HepG2 (cell line): ENCODE data around the gene PTGDR. TPM values are rescaled to one million over a fixed set of nuclear protein-coding genes. Genes with fewer than 3 reads are reported as not detected.

ENCODE experiments used
- AHDC1 ChIP-seq: sonication (generic); formaldehyde crosslinking; IDR thresholded peaks from 2 replicates; pipeline ENCODE4 v1.5.1; 2020; ENCODE audit warnings: mild to moderate bottlenecking, missing genetic modification reagents, borderline replicate concordance
- ARID4A ChIP-seq: sonication (generic); formaldehyde crosslinking; IDR thresholded peaks from 2 replicates; pipeline ENCODE4 v1.5.0; 2020; ENCODE audit warnings: mild to moderate bottlenecking, missing genetic modification reagents, borderline replicate concordance
- CTCF ChIP-seq: sonication (generic); formaldehyde crosslinking; IDR thresholded peaks from 2 replicates; pipeline ENCODE4 v1.5.0; 2020; ENCODE audit warnings: mild to moderate bottlenecking, missing genetic modification reagents, moderate library complexity
- FOSL1 ChIP-seq: sonication (generic); formaldehyde crosslinking; IDR thresholded peaks from 2 replicates; pipeline ENCODE4 v1.9.0; 2021; ENCODE audit warnings: missing genetic modification reagents, borderline replicate concordance
- GTF3A ChIP-seq: sonication (generic); formaldehyde crosslinking; conservative IDR thresholded peaks from 2 replicates; pipeline ENCODE4 v1.4.0; 2020; ENCODE audit warnings: mild to moderate bottlenecking, missing genetic modification reagents
- HDAC1 ChIP-seq: sonication (generic); formaldehyde crosslinking; IDR thresholded peaks from 2 replicates; pipeline ENCODE4 v1.5.1; 2020; ENCODE audit warnings: mild to moderate bottlenecking, missing genetic modification reagents
- JARID2 ChIP-seq: sonication (generic); formaldehyde crosslinking; IDR thresholded peaks from 2 replicates; pipeline ENCODE4 v1.8.1; 2023; ENCODE audit warnings: missing genetic modification reagents, inconsistent platforms; ENCODE audit not compliant: insufficient replicate concordance
- NFYC ChIP-seq: IDR thresholded peaks from 2 replicates; pipeline ENCODE4 v1.6.1; 2016; ENCODE audit warnings: missing genetic modification reagents, missing compliant biosample characterization
- PRDM10 ChIP-seq: sonication (generic); formaldehyde crosslinking; IDR thresholded peaks from 2 replicates; pipeline ENCODE4 v1.4.0; 2020; ENCODE audit warnings: low read depth, missing genetic modification reagents
- RFXANK ChIP-seq: IDR thresholded peaks from 2 replicates; pipeline ENCODE4 v1.6.1; 2016
- SIN3A ChIP-seq: IDR thresholded peaks from 2 replicates; pipeline ENCODE4 v1.6.1; 2011; ENCODE audit warnings: low read depth, mild to moderate bottlenecking, control low read depth, low read length, borderline replicate concordance
- SNRNP70 ChIP-seq: fragments of 200-400 bp; formaldehyde crosslinking; IDR thresholded peaks from 2 replicates; pipeline ENCODE4 v1.6.1; 2017; ENCODE audit warnings: mild to moderate bottlenecking, low read depth, low read length, moderate library complexity
- ZNF564 ChIP-seq: sonication (generic); formaldehyde crosslinking; IDR thresholded peaks from 2 replicates; pipeline ENCODE4 v1.8.1; 2023; ENCODE audit warnings: mild to moderate bottlenecking, missing genetic modification reagents
- ZNF614 ChIP-seq: IDR thresholded peaks from 2 replicates; pipeline ENCODE4 v1.6.1; 2018; ENCODE audit warnings: missing biosample characterization, missing genetic modification reagents, inconsistent platforms, borderline replicate concordance
- polyA plus RNA-seq, 8 experiments: library from polyadenylated mRNA; depleted of rRNA in 3 of 8; stranded (reverse) in 7 of 8; unstranded in 1 of 8; fragments of >200 nt; fragmentation: Illumina TruSeq in 4 of 8; extraction: Trizol in 4 of 8; gene quantifications; 2 replicates each; pipeline versions ENCODE4 v1.2.1 to v1.2.3, GENCODE V29; 2011 to 2016; ENCODE audit warnings: low read depth in 4 of 8, missing spikeins in 1 of 8, mixed read lengths in 1 of 8; ENCODE audit not compliant: insufficient read depth in 1 of 8
- total RNA-seq, 5 experiments: library from RNA; depleted of rRNA; stranded (reverse); fragments of >200 nt; fragmentation: Illumina TruSeq; extraction: Trizol; gene quantifications; 2 replicates each; pipeline ENCODE4 v1.2.3, GENCODE V29; 2016; ENCODE audit warnings: low read depth in 1 of 5

The PTGDR gene
- total and polyA plus RNA-seq, 2 of the 13 experiments (the other 11 are each of a cell fraction or from before 2014, with no cell fraction given): not detected

GRCh38 chr14:52299692-52300278 lies 32.3 kb downstream of the PTGDR start (continued):
- no peak for TF ChIP-seq ARID4A (CRISPR knock-in tag)
- TF ChIP-seq ZNF614 (CRISPR knock-in tag): no peak
- TF ChIP-seq AHDC1 (CRISPR knock-in tag): no peak
- no peak for TF ChIP-seq JARID2
- no peak for TF ChIP-seq ZNF564 (CRISPR knock-in tag)
- TF ChIP-seq NFYC (CRISPR knock-in tag): no peak
- TF ChIP-seq CTCF (CRISPR knock-in tag): peak; percentile 66
- TF ChIP-seq SIN3A: no peak
- TF ChIP-seq SNRNP70: no peak
- TF ChIP-seq RFXANK (CRISPR knock-in tag): no peak
- TF ChIP-seq HDAC1 (CRISPR knock-in tag): no peak
- no peak for TF ChIP-seq PRDM10 (CRISPR knock-in tag)
- TF ChIP-seq FOSL1 (CRISPR knock-in tag): no peak
- TF ChIP-seq GTF3A (CRISPR knock-in tag): no peak
